ENCODE data around the gene PDIA6. TPM values are rescaled to one million over a fixed set of nuclear protein-coding genes. Genes with fewer than 3 reads are reported as not detected.

PDIA6 gene
- total and polyA plus RNA-seq, 2 donors (not counting 3 experiments of a cell fraction or from before 2014, with no cell fraction given), result 335 to 424 TPM

- intact Hi-C loops (cut with micrococcal nuclease) (loop anchor here (5.0 kb wide), 1 partner anchor 616 kb away; no protein-coding TSS in a partner anchor), dilution Hi-C loops (cut with MboI; ENCODE audit: extremely low pct_ligation_motif_present, low sequenced_read_pairs) (no loop called here)
- no peaks in the 10 kb centered on the region for H3K79me2 ChIP-seq (ENCODE audit: control insufficient read depth, insufficient read depth, low read length)
- H3K9ac ChIP-seq (replicated peaks; ENCODE audit: extremely low read depth, insufficient read depth, low read length), result no peak overlapping the region
- H2AFZ ChIP-seq (ENCODE audit: low read depth, low read length), result no peak overlapping the region
- no peaks in the 10 kb centered on the region for H3K9me1 ChIP-seq (replicated peaks; ENCODE audit: control insufficient read depth, extremely low read depth, insufficient read depth, low read length)
- no peaks in the 10 kb centered on the region for H3K9me3 ChIP-seq (replicated peaks; ENCODE audit: control insufficient read depth, insufficient read depth, low read length)
- no peak overlapping the region for H3K27ac ChIP-seq (ENCODE audit: insufficient read depth, low read depth, low read length)
- FAIRE-seq (no peak), DNase-seq (ENCODE audit: low read depth, low spot score) (no peak)
- peaks cover 0 to 3% of the 10 kb centered on the region in 2 experiments for H3K27me3 ChIP-seq (ENCODE audit: control insufficient read depth in 2 of 2, insufficient read depth in 2 of 2, low read length in 2 of 2)
- no peak overlapping the region for H3K4me3 ChIP-seq (replicated peaks in 1 of 3; ENCODE audit: insufficient read depth in 1 of 3, low read depth in 1 of 3, low read length in 3 of 3)
- TF ChIP-seq MAX (IDR thresholded peaks at IDR 0.05; ENCODE audit: insufficient read depth, insufficient read length) (no peak), CTCF (IDR thresholded peaks at IDR 0.05; ENCODE audit: extremely low read depth in 1 of 2, insufficient read depth in 1 of 2, low read depth in 1 of 2, low read length in 2 of 2) (no peak), GATA2 (IDR thresholded peaks at IDR 0.05; ENCODE audit: insufficient read depth, insufficient read length, low read depth, low read length) (no peak), MYC (IDR thresholded peaks at IDR 0.05; ENCODE audit: low read depth, low read length) (no peak), EZH2 (IDR thresholded peaks at IDR 0.05; ENCODE audit: borderline replicate concordance, low read depth, low read length, severe bottlenecking) (no peak), JUN (IDR thresholded peaks at IDR 0.05; ENCODE audit: borderline replicate concordance, insufficient read depth, insufficient read length, low read depth) (no peak), POLR2AphosphoS5 (IDR thresholded peaks at IDR 0.05; ENCODE audit: insufficient read depth, low read depth, low read length) (no peak)
- ChIA-PET POLR2A (no interaction called here), CTCF (interaction anchor here (0.6 to 11.3 kb wide), 15 partner anchors 8 to 753 kb away, joined by 3 to 738 read pairs (median 5); partner anchors contain the start of gene PDIA6)
- BruUV-seq (replicated peaks), result no TSS peak
- H3K4me2 ChIP-seq (ENCODE audit: insufficient read depth, low read length), result no peak overlapping the region
- H3K36me3 ChIP-seq (ENCODE audit: control insufficient read depth in 2 of 2, extremely low read depth in 1 of 2, insufficient read depth in 2 of 2, low read length in 2 of 2), result no peaks in the 10 kb centered on the region
- H3K4me1 ChIP-seq (ENCODE audit: control insufficient read depth, extremely low read depth, insufficient read depth, low read length), result peaks cover 11% of the 10 kb centered on the region
- H4K20me1 ChIP-seq (replicated peaks; ENCODE audit: control insufficient read depth, extremely low read depth, insufficient read depth, low read length), result no peaks in the 10 kb centered on the region
Measured at GRCh38 chr2:10831400-10831985, 18.9 kb upstream of the PDIA6 start.

All from endothelial cell of umbilical vein (primary cell).